GM19043 (cell line): ENCODE measurements around the gene RSPO3.

Experiments
- ATAC-seq: cut with Tn5 transposase; IDR thresholded peaks from one replicate; pipeline ENCODE4 v1.9.1; 2021; ENCODE audit warnings: low read depth; ENCODE audit not compliant: unreplicated experiment

Gene RSPO3

GRCh38 chr6:127110712-127111111, 7.8 kb upstream of the RSPO3 start:
- ATAC-seq, result no peak

GRCh38 chr6:127111526-127111925, 6.9 kb upstream of the RSPO3 start:
- ATAC-seq, result no peak

DNA sequence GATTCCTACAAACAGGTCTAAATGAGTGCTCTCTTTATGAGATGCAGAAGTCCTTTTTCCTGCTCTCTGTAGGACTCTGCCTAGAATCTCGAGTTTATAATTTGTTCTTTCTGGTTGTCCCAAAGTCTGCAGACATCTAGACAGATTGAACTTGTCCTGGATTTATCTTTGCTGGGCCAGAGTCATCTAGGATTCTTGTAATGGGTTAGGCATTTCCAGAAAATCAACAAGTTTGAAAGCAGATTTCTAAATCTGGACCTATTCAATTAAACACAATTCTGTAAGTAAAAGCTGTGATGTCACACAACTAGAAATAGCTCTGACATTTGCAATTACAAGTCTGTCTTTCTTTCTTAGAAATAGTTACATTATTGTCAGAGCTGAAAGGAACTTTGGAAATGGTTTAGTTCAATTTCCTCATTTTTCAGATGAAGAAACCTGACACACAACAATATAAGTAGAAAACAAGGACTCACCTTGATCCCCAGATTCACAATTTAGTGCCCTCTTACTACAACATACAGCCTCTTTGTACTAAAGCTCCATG, 4.2 kb upstream of the RSPO3 start:
- no peak for ATAC-seq

GRCh38 chr6:127115084-127115655, 3.3 kb upstream of the RSPO3 start:
- no peak for ATAC-seq

- no peak for ATAC-seq
Observed at GRCh38 chr6:127115746-127116145, 2.7 kb upstream of the RSPO3 start.

- no peak for ATAC-seq
Observed at GRCh38 chr6:127117979-127118297, 533 bp upstream of the RSPO3 start.

DNA sequence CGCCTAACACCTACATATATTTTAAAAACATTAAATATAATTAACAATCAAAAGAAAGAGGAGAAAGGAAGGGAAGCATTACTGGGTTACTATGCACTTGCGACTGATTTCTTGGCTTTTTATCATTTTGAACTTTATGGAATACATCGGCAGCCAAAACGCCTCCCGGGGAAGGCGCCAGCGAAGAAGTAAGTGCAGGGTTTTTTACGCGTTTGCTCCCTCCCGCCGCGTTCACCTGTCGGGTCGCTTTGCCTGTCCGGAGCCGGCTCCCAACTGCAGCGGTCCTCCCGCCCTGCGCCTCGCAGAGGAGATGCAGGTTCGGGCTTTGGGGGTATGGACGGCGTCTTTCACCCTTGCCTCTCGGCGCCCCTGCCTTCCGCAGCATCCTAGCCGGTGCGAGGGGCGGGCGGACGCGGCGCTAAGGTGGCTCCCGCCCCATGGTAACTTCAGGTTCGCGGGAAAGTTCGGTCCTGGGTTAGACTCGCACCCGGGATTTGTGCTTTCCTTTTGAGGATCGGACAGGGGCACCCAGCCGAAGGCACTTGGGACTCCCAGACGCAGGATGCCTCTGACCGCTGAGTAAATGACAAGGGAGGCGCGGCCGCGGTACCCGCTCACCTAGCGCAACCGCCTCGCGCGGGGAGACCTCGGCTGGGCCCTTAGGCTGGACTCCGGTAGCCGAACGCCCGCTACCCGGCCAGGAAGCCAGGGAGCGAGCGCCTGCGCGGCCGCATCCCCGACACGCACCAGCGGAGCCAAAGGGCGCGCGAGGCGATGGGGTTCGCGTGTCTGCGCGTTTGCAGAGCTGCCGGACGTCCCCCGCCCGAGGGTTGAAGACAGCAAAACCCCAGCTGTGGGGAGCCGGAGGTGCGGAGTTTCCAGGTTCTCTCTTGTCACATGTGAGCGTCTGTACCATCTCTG, 891 bp downstream of the RSPO3 start:
- ATAC-seq, result peak; percentile 39

- no peak for ATAC-seq
Observed at GRCh38 chr6:127120023-127120786, 1.7 kb downstream of the RSPO3 start.

GRCh38 chr6:127120787-127121636, 2.5 kb downstream of the RSPO3 start:
- ATAC-seq, result peak; percentile 83

- ATAC-seq, result no peak
Observed at GRCh38 chr6:127121637-127121960, 3.1 kb downstream of the RSPO3 start.

DNA sequence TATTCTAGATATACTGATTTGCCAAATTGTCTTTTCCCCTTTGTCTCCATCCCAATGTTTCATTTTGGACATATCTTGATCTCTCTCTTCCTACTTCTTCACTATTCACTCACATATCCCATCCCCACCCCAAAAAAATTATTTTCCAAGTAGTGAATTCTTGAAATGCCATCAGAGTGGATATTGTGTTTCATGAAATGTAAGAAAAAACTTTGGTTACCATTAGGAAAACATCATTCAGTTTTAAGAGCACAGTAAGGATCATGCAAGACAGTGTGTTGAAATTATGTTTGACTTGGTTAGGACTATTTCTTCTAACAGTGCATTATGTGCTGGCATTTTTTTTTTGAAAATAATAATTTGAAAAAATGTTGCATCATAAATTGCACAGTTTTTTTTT, 5.7 kb downstream of the RSPO3 start:
- ATAC-seq, result no peak

GRCh38 chr6:127124680-127125079, 6.2 kb downstream of the RSPO3 start:
- no peak for ATAC-seq

- no peak for ATAC-seq
Observed at GRCh38 chr6:127128066-127128465, 9.6 kb downstream of the RSPO3 start.

DNA sequence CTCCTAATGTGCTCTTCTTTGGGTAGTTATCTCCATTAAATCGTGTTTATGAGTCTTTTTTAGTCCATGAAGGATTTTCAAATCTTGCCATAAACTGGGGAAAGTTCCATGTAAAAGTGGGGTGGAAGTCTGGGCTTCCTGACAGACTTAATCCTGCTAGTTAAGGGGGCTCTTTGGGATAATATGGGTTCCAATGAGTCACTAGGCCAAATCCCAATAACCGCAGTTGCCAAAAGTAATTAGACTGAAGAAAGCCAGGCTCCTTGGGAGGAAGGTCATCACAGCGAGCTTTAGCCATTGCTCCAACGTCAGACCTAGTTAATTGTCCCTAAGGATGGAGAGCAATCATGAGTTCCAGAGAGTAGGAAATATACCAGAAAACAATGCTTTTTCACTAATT, 10.8 kb downstream of the RSPO3 start:
- ATAC-seq, result no peak

DNA sequence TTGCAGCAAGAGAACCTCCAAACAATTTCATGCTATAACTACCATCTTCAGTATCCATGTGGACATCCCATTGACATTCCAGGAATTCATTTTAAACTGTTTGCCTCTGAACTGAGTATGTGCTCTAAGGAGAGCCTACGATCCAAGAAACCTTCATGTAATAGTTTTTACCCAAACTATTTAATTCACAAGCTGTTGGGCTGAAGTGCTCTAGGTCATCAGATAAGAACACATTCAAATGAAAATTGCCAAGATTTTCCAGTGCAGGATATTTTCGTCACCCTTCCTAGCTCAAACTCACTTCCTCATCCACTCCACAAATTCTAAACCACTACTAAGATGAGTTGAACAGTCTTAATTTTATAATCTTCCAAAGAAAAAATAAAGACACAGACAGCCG, 12.8 kb downstream of the RSPO3 start:
- no peak for ATAC-seq

DNA sequence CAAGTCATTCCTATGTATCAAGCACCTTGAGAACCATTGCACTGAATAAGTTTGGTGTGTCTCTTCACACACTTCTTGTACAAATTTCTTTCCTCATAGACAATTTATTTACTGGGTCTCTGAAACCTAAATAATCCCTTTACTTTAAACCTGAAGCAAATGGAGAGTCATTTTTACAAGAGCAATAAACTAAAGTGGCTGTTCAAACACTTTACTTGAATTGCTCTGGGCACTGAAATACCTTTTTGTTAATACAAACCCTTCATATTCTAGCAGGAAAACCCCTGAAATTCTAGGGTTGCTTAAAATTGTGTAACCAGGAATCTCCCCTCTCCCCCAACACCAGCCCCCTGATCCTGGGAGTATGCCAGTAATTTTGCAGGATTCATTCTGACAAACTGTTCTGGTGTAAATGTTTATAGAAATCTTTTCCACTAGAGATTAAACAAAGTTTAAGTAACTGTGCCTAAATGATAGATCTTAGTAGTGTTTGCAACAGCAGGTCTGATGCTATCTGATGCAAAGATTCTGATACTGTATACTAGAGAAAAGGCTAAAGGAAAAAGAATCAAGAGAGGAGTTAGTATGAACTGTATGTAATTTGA, 13.4 kb downstream of the RSPO3 start:
- ATAC-seq, result no peak

DNA sequence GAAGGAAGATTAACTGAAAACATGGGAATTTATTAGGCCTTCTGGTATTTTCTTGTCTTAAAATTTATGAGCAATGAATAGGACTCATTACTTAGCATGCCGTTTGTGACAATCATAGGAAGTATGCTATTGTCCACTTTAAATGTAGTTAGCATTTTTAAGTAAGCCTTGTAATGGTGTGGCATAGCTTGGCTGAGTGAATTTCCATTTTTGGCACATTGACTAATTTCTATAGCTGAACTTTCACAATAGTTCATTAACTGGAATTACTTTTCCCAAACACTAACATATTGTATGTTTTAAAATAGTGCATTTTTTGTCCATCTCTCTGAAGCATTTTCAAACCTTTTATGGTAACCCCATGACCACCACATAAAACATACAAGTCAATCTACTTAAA, 15.7 kb downstream of the RSPO3 start:
- ATAC-seq, result no peak

GRCh38 chr6:127136786-127137185, 18.3 kb downstream of the RSPO3 start:
- ATAC-seq, result no peak

DNA sequence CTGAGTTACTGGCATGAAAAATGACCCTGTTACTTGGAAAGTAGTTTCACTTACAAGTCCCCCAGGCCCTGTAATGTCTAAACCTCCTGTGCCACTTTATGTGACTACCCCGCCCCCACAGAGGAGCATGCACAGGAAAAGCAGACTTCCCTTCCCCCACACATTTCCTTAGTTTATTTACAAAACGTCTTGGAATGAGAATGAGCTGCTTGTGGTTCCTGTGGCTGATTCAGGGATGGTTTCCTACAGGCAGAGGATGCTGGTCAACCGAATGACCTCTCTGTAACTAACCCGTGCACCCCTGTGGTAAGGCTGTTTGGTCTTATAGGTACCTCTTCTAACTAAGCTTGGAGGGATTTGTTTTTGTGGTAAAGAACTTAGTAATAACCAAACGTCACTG, 28.5 kb downstream of the RSPO3 start:
- no peak for ATAC-seq

- no peak for ATAC-seq
Observed at GRCh38 chr6:127147534-127147933, 29.1 kb downstream of the RSPO3 start.
